GM21423 (cell line): ENCODE results near the gene ATP9B.
"Not testable (repeated sequence)": the region's sequence is repeated elsewhere in the genome, so short reads cannot be mapped to it uniquely, and the experiment has no call there.

Experiments used
- ATAC-seq: cut with Tn5 transposase; IDR thresholded peaks from one replicate; pipeline ENCODE4 v1.9.1; 2021; ENCODE audit warnings: mild to moderate bottlenecking, moderate library complexity; ENCODE audit not compliant: unreplicated experiment

Gene ATP9B

DNA sequence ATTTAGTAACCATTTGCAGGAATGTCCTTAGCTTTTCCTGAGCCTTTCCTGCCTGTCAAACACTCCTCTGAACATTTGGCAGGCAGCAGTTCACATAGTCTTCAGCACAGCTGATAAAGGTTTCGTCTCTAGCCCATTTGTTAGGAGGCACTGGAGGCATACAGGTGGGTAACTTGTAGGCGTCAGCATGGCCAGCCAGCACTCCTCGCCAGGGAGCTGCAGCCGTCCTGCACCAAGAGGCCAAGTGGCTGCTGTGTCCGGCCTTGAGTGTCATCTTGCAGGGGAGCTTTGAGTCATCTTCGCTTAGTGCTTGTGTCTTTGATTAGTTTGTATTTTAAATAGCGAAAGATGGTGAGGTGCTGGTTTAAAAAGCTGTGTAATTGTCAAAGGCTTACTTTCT, 206.3 kb downstream of the ATP9B start:
- no peak for ATAC-seq

GRCh38 chr18:79275992-79276391, 206.8 kb downstream of the ATP9B start:
- ATAC-seq: peak; percentile 67

DNA sequence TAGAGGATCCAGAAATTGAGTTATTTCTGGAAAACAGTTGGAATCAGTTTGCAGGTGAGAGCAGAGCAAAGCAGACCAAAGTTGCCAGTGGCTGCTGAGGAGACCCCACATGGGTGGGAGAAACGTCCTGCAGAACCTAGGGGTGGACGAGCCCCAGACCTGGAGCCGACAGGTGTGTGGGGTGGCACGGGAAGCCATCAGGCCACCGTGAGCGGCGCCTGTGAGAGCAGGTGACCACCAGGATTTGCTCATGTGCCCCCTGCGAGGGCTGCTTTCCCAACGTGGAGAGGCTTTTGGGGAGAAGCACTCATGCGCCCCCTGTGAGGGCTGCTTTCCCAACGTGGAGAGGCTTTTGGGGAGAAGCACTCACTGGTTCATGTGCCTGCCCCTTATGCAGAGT, 209.7 kb downstream of the ATP9B start:
- ATAC-seq: no peak

GRCh38 chr18:79283131-79283810, 214.1 kb downstream of the ATP9B start:
- no peak for ATAC-seq

GRCh38 chr18:79283929-79284328, 214.7 kb downstream of the ATP9B start:
- no peak for ATAC-seq

GRCh38 chr18:79285191-79285590, 216.0 kb downstream of the ATP9B start:
- not testable (repeated sequence) for ATAC-seq

DNA sequence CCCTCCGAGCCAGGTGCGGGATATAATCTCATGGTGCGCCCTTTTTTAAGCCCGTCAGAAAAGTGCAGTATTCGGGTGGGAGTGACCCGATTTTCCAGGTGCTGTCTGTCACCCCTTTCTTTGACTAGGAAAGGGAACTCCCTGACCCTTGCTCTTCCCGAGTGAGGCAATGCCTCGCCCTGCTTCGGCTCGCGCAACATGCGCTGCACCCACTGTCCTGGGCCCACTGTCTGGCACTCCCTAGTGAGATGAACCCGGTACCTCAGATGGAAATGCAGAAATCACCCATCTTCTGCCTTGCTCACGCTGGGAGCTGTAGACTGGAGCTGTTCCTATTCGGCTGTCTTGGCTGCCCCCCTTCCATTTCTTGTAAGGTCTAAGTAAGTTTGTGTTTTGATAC, 221.2 kb downstream of the ATP9B start:
- ATAC-seq: not testable (repeated sequence)

GRCh38 chr18:79290876-79291275, 221.7 kb downstream of the ATP9B start:
- ATAC-seq: no peak

DNA sequence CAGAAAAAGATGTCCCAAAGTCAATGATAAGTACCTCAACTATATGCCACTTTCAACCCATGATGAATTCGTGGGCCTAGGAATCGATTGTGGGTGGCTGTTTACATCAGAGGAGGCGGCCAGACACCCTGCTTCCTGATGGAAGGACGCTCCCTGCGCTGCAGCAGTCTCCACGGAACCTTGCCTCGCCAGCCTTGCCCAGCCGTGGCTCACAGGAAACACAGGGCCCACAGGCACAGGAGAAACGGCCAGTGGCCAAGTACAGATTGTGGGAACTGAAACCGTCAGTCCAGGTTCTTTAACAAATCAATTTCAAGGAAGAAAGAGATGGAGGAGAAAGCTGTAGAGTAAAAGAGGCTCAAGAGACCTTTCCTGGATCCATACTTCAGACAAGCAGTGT, 225.0 kb downstream of the ATP9B start:
- no peak for ATAC-seq

- no peak for ATAC-seq
Observed at GRCh38 chr18:79299272-79299671, 230.1 kb downstream of the ATP9B start.

- no peak for ATAC-seq
Observed at GRCh38 chr18:79299711-79300110, 230.5 kb downstream of the ATP9B start.

DNA sequence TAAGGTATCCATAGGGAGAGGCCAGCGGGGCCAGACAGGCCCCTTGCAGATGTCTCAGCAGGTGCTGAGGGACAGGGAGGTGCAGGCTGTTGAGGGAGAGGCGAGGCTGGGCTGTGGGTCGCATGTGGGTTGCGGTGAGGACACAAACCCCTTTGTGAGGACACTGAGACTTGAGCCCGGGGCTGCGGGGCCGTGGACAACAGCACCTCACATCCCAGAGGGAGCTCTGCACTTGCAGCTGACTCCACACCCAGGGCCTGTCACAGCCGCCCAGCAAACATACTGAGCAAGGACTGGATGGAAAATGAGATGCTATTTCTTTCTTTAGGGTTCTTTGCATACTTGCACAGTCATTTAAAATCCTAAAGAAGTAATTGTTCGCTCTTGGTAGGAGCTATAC, 231.2 kb downstream of the ATP9B start:
- ATAC-seq: no peak

DNA sequence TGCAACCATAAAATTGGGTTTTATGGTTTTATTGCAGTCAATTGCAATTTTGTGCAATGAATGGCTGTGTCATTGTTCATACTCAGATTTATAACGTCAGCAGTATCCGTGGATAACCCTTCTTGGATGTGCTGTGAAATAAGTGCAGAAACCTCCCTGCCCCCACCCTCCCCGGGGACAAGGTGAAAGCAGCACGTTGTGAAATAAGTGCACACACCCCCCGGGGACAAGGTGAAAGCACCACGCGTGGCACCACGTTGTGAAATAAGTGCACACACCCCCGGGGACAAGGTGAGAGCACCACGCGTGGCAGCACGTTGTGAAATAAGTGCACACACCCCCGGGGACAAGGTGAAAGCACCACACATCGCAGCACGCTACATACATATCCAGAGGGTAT, 232.9 kb downstream of the ATP9B start:
- no peak for ATAC-seq

DNA sequence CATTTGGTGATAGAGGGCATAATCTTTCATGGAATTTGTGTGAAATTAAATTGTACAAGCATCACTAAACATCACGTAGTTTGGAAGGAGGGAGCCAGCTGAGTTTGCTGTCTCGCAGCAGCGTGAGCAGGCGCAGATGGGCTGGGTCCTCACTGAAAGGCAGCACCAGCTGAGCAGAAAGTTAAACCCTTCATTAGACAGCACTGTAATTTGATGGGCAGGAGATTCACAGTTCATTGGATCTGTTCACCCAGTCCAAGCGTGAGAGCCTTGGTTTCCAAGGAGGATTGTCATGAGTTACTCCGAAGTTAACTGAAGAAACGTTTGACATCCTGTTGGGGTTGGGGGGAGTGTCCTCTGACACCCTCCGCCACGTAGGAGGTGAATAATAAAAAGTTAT, 236.7 kb downstream of the ATP9B start:
- no peak for ATAC-seq

GRCh38 chr18:79309614-79310358, 240.6 kb downstream of the ATP9B start:
- ATAC-seq: no peak

DNA sequence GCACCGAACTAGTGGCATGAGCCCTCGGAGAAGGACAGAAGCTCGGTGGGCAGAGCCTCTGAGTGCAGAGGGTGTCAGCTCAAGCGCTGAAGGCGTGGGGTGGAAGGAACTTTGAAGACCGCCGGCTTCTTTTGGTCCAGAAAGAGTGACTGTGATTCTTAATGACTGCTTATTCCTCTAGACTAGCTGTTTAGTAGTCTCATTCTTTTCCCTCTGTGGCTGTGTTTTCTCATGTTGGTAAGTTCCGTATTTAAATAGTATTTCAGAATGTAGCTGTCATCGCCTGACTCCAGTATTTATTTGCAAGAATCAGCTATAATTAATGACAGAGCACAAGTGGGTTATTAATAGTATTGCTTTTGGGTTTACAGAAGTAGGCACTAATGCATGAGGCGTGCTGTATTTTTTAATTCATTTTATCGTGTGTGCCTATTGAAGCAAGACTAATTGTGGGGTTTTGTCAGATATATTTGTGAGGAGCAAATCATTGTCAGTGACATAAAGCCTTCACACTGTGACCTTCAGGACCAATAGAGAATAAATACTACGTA, 245.7 kb downstream of the ATP9B start:
- ATAC-seq: no peak

GRCh38 chr18:79315596-79315995, 246.4 kb downstream of the ATP9B start:
- no peak for ATAC-seq

DNA sequence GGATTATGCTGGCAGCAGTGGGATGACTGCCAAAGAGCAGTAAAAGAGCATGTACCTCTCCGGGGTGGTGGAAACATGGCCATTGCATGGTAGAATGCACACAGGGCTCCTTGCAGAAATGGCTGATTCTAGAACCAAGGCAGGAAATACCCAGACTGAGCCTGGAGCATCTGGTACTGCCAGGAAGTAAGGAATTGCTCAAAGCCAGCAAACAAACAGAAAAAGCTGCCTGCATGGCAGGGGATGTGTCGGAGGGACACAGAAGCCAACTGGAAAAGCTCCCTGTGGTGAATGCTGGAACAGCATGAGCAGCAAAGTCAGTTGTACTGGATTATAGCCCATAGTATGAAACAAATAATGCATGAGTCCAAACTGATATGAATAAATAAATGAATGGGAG, 248.5 kb downstream of the ATP9B start:
- ATAC-seq: no peak

DNA sequence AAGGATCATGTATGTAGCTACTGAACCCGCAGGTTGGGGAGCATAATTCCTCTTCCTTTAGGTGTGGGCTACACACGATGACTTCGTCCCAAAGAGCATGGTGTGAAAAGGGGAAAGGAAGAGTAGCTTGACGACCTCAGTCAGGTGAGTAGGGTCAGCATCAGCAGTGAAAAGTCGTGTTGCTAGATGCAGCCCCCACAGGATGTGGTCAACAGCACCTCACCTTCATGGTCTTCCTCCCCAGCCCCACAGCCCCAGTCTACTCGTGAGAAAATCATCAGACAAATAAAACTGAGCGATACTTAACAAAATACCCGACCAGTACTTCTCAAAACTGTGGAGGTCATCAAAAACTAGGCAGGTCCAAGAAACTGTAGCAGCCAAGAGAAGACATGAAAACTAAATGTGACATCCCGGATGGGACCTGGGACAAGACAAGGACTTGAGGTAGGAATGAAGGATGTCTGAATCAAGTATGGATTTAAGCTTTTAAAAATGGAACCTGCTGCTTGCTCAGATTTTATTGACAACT, 249.0 kb downstream of the ATP9B start:
- no peak for ATAC-seq

- no peak for ATAC-seq
Observed at GRCh38 chr18:79320216-79320850, 251.1 kb downstream of the ATP9B start.

DNA sequence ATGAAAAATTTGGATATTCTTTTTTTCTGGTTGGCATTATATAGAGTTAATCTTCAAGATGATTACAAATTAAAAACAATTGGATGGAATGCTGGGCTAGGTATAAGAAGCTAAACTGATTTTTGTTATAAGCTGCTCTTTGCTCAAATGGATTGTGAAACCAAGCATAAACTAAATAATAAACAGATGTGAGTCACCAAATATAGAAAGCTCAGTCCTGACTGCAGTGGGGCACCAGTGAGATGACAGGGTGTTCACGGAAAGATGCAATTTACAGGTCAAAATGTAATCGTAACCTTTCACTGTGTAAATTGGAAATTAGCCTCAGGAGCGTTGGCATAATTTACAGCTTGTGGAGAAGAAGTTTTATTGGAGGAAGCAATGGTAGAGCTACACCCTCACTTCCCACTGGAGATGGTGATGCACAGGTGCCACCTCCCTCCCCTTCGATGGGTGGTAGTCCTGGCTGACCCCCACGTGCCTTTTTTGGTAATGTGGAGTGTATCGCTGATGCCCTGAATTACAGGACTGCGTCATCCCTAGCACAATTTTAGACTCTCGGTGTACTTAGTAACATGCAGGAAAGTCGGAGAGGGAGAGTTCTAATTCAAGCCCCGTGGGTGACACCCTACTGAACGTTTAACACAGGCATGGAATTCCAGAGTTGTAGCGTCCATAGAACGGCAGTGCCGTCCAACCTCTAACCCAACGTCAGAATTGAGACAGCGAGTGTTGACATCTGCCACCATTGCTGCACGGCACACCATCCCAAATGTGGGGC, 252.6 kb downstream of the ATP9B start:
- ATAC-seq: no peak
